GM10266 (cell line): ENCODE results near the gene COL23A1.

ENCODE experiments used
- DNase-seq: peaks from one replicate; pipeline ENCODE4 v3.0.0; 2012; ENCODE audit errors: extremely low spot score
- TF ChIP-seq, protein P1 (sequence below): IDR thresholded peaks from 2 replicates; pipeline ENCODE4 v1.5.1; 2012; ENCODE audit warnings: mild to moderate bottlenecking, low read depth; ENCODE audit not compliant: control insufficient read depth, insufficient read depth; ENCODE audit errors: missing control alignments

The COL23A1 gene

DNA sequence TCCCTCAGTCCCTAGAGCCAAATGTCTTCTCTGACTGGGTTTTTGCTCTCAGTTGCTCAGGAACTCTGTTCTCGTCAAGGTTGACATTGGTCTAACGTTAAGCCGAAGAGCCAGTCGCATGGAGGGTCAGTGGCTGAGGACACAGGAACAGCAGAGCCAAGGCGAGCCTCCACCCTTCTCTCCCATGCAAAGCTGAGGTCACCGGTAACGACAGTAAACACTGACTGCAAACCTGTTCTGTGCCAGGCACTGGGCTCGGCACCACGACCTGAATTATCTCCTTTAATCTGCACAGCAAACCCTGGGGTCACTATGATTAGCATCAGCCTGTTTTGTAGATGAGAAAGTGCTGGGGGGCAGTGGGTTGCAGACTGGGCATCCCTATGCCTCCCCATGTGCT is 171.0 kb downstream of the COL23A1 start:
- TF ChIP-seq, protein P1, sequence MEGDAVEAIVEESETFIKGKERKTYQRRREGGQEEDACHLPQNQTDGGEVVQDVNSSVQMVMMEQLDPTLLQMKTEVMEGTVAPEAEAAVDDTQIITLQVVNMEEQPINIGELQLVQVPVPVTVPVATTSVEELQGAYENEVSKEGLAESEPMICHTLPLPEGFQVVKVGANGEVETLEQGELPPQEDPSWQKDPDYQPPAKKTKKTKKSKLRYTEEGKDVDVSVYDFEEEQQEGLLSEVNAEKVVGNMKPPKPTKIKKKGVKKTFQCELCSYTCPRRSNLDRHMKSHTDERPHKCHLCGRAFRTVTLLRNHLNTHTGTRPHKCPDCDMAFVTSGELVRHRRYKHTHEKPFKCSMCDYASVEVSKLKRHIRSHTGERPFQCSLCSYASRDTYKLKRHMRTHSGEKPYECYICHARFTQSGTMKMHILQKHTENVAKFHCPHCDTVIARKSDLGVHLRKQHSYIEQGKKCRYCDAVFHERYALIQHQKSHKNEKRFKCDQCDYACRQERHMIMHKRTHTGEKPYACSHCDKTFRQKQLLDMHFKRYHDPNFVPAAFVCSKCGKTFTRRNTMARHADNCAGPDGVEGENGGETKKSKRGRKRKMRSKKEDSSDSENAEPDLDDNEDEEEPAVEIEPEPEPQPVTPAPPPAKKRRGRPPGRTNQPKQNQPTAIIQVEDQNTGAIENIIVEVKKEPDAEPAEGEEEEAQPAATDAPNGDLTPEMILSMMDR = no peak
- DNase-seq = no peak

DNA sequence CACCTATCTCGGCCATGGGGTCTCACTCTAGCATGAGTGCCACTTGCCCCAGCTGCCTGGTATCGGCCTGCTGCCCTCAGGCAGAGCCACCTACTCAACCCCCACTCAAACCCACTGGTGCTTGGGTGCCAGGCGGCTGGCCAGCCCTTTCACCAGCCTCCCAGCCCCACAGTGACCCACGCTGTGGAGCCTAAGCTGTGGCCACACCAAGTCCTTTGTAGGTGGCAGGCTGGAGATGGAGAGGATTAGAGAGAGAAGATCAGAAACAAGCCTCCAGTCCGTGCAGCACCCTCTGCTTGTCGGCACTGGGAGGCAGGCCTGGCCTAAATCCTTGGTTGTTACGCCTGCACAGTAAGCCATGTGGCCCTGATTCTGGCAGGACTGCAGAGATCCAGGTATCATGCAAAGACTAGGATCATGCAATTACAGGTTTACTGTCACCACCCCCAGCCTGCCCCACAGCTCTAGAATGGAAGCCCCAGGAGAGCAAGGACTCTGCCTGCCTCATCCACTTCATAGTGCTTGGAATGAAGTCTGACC is 171.7 kb downstream of the COL23A1 start:
- DNase-seq = no peak
- TF ChIP-seq, protein P1 = no peak

DNA sequence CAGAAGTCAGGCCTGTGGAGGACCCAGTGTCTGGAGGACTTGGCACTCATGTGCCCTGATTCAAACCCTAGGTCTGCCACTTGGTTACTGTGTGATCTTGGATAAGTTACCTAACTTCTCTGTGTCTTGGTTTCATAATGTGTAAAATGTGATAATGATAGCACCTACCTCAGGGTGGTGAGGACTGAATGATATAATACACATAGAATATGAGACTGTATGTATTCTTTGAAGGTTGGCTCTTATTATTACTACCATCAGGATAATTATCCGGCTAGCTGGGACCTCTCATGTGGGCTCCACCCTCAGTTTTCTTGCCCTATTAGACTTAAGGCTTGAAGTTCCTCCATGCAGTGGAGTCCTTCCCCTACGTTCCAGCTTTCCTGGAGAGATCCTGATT is 172.2 kb downstream of the COL23A1 start:
- TF ChIP-seq, protein P1 = no peak
- no peak for DNase-seq

DNA sequence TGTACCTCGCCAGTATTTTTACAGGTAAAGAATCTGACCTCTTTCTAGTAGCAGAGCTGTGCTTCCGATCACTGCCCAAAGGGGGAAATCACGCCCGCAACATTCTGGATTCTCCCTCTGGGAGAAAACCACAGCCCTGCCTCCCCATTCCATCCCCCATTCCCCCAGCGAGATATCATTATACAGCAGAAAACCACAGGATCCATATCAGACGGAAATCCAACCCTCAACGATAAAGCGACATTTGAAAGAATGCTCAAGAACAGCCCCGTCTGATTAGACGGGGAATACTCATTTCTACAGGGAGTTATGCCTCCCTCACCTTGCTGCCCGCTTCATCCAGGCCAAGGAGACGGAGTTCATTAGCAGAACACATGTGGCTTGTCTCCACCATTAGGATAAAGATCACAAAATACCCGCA is 172.8 kb downstream of the COL23A1 start:
- TF ChIP-seq, protein P1 = no peak
- DNase-seq = no peak

DNA sequence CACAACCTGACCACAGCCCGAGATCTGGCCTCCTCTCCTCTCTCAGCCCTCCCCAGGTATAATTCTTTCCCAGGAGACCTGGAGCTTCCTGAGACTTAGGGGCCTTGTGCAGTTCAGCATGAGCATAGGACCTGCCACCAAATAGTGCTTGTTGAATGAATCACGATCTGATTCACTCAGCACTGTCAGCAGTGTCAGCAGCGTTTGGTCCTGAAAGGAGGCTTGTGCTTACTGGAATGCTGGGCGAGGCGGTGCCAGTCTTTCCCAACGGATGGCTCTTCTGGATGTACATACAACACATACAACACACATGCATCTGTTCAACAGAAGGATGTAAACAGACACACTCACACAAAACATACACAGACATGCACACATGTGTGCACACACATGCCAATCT is 173.3 kb downstream of the COL23A1 start:
- DNase-seq = no peak
- TF ChIP-seq, protein P1 = no peak

DNA sequence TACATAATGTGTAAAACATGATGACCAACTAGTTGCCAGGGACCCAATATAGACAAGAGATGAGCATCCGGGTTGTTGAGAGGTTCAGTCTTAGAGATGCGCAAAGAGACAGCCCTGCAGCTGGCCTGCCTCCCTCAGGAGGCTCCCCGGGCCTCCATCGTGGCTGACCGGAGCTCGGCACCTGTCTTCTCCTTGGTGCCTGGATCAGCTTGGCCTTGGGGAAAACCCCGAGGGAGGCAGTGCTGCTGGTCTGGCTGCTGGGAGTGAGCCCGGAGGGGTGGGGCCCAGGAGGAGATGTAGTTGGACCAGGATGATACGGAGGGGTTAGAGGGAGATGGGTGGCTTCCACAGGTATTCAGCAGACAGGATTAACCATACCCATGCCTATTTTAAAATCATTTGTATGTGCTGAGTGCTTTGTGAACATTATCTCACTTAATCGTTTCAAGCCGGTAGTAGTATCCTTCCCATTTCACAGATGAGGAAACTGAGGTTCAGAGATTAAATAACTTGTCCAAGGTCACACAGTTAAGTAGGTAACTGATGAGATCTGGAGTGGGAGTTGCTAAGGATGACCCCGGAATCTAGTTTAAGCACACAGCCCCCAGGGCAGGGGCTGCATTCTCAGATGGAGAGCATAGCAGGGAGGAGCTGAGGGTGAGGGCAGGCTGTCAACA is 173.8 kb downstream of the COL23A1 start:
- no peak for DNase-seq
- TF ChIP-seq, protein P1 = no peak

DNA sequence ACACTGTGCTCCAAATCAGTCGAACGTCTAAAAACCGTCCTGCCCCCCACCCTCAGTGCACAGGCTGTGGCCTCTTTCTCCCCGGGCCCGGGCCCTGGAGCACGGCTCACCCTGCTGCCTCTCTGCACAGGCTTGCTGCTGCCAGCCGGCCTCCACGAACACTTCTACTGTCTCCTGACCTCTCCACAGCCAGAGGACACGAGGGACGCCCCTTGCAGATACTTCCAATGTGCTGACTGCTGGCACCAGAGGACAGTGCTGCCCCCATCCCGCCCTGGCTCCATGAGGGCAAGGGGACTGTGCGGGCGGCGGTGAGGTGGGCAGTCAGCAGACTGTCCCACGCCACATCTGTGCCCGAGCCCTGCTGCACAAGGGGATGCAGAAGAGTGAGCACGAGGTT is 174.8 kb downstream of the COL23A1 start:
- DNase-seq = no peak
- TF ChIP-seq, protein P1 = no peak
